Activated T-cell treated with anti-CD3 and anti-CD28 coated beads, Interleukin-2, amount 50 U/mL, for 4 hours (primary cell): ENCODE measurements around the gene MARK3. TPM values are rescaled to one million over a fixed set of nuclear protein-coding genes. Genes with fewer than 3 reads are reported as not detected.
"Not testable (repeated sequence)": the region's sequence is repeated elsewhere in the genome, so short reads cannot be mapped to it uniquely, and the experiment has no call there.

Experiments used
- ATAC-seq, 2 donors: fragments of 200-7000 bp; cut with Tn5 transposase; one replicate each; pipeline ENCODE4 v1.10.0; 2021
- DNase-seq: peaks from one replicate; pipeline ENCODE4 v3.0.0-alpha.2; 2020
- H3K27me3 Mint-ChIP-seq: one replicate; pipeline ENCODE4 v1.8.0; 2021; ENCODE audit warnings: low read depth, mixed read lengths
- H3K36me3 Mint-ChIP-seq: one replicate; pipeline ENCODE4 v1.8.0; 2022; ENCODE audit warnings: mixed read lengths; ENCODE audit not compliant: insufficient read depth
- H3K4me1 Mint-ChIP-seq: one replicate; pipeline ENCODE4 v1.8.0; 2021; ENCODE audit warnings: low read depth, mixed read lengths
- H3K4me3 Mint-ChIP-seq: one replicate; pipeline ENCODE4 v1.8.0; 2021; ENCODE audit warnings: mild to moderate bottlenecking, moderate library complexity, mixed read lengths
- H3K9me3 Mint-ChIP-seq: one replicate; pipeline ENCODE4 v1.8.0; 2021; ENCODE audit warnings: mixed read lengths
- total RNA-seq, 3 donors: library from RNA; stranded (reverse); gene quantifications; one replicate each; pipeline ENCODE4 v1.2.1, GENCODE V29; 2021

Gene MARK3
- total RNA-seq, 3 donors from 2014 or later = 79.9 to 96.2 (median 95.5) TPM

DNA sequence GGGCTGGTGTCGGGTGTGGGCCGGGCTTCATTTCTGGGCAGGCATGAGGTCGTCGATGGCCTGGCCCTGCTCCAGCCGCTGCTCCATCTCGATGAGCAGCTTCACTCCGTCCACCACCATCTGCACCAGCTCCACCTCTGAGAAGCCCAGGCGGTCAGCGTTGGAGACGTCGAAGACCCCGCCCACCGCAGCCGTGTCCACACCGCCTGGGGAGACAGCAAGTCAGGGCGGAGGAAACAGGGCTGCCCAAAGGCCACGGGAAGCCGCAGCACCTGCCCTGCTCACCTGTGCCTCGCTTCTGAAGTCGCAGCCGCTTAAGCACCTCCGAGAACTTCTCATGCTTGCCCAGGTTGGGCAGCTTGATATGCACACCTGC is 134.6 kb downstream of the MARK3 start:
- ATAC-seq (no peak), DNase-seq (no peak)
- Mint-ChIP-seq H3K4me3 (peak overlapping the region; percentile 59), H3K36me3 (no peaks in the 10 kb centered on the region), H3K4me1 (peaks cover 4% of the 10 kb centered on the region), H3K27me3 (peaks cover 8% of the 10 kb centered on the region), H3K9me3 (no peaks in the 10 kb centered on the region)

DNA sequence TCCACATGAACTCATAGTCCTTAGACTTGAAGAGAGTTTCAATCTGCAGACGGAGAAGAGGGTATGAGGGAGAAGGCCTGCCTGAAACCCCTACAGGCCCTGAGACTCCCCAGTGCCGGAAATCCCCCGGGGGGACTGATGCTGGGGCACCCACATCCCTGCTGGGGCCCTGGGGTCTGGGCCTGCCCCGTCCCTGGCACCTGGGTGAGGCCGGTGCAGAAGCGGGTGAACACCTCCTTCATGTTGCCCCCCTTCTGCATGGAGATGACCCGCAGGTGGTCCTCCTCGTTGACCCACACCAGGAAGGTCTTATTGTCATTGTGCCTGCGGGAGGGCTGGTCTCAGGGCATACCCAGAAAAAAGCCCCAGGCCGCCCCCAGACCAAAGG is 135.0 kb downstream of the MARK3 start:
- peaks cover 4% of the 10 kb centered on the region for H3K4me1 Mint-ChIP-seq
- peaks cover 8% of the 10 kb centered on the region for H3K27me3 Mint-ChIP-seq
- DNase-seq = no peak
- H3K4me3 Mint-ChIP-seq = no peak overlapping the region
- no peaks in the 10 kb centered on the region for H3K9me3 Mint-ChIP-seq
- no peaks in the 10 kb centered on the region for H3K36me3 Mint-ChIP-seq
- ATAC-seq = no peak

DNA sequence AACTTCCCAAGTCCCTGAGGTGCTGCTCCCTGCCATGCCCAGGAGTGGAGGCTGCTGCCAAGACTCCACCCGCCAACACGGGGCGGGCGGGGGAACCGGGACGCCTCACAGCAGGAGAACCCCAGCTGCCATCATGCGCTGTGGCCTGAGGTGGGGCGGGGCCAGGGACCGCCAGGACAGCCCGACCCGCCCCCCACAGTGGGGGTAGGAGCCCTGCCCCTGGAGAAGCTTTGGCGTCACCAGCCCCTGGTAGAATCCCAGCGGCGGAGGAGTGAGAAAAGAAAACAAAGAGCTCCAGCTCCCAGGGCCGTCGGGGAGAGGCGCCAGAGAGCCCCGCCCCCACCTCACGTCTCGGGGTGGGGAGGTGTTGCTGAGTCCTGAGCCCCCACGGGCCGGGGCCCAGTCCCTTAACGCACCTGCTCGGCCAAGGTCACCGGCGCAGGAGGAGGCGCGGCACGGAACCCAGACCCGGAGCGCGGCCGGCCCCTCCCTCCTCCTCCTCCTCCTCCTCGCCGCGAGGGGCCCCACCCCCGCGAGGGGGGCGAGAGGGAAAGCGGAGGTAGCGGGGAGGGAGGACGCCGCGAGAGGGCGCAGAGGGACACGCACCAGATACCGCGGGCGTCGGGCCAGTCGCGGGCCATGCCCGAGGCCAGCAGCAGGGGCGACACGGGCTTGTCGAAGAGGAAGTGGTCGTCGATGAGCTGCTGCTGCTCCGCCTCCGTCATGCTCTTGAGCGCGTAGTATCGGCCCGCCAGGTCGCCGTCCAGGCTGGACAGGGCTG is 135.6 kb downstream of the MARK3 start:
- Mint-ChIP-seq H3K27me3 (peaks cover 8% of the 10 kb centered on the region), H3K4me1 (peaks cover 4% of the 10 kb centered on the region), H3K4me3 (no peak overlapping the region), H3K36me3 (no peaks in the 10 kb centered on the region), H3K9me3 (no peaks in the 10 kb centered on the region)
- ATAC-seq = peak; percentile 47 to 53
- DNase-seq = peak; percentile 65

DNA sequence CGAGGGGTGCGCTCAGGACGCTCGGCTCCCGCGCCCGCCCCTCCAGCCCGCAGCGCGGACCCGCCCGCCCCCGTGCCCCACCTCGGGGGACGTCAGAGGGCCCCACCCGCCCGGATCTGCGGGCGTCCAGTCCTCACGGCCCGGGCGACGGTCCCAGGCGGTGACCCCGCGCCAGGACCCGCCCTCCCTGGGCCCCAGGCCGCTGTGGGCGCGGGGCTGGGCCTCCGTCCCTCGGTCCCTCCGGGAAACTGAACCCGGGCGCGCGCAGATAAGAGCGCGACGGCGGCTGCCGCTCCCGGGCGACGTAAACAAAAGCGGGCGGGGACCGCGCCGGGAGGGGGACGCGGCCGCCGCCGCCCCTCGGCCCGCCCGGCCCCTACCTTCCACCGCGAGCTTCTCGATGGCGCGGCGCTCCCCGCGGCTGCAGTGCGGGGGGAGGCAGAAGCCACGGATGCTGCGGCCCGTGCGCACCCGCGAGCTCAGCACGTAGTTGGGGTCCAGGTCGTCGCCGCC is 136.3 kb downstream of the MARK3 start:
- Mint-ChIP-seq H3K27me3 (peaks cover 8% of the 10 kb centered on the region), H3K36me3 (no peaks in the 10 kb centered on the region), H3K9me3 (no peaks in the 10 kb centered on the region), H3K4me1 (peaks cover 4% of the 10 kb centered on the region), H3K4me3 (no peak overlapping the region)
- ATAC-seq = peak; percentile 17 to 23
- no peak for DNase-seq

DNA sequence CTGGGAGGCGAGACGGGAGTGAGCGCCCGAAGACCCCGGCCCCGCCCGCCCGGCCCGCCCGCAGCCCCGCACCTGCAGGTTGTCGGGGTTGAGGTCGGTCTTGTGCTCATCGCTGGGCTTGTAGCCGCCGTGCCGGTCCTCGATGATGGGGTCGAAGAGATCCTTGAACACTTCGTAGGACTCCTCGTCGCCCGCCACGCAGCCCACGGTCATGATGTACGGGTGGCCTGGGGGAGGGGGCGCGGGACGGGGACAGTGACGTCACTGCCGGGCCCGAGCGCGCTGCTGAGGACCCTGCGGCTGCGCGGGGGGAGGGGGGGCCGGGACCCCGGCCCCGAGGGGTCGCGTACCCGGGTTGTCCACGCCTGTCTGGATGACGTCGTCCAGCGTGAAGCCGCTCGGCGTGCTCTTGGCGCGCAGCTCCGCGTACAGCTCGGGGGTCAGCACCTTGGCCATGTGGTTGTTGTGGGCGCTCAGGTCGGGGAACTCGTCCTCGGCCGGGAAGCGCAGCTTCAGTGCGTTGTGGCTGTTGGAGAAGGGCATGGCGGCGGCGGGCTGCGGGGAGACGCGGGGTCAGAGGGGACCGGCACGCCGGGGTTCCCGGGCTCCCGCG is 136.8 kb downstream of the MARK3 start:
- Mint-ChIP-seq H3K27me3 (peaks cover 8% of the 10 kb centered on the region), H3K9me3 (no peaks in the 10 kb centered on the region), H3K4me1 (peaks cover 5% of the 10 kb centered on the region), H3K36me3 (no peaks in the 10 kb centered on the region), H3K4me3 (peak overlapping the region; percentile 45)
- no peak for DNase-seq
- peak; percentile 4 for ATAC-seq

DNA sequence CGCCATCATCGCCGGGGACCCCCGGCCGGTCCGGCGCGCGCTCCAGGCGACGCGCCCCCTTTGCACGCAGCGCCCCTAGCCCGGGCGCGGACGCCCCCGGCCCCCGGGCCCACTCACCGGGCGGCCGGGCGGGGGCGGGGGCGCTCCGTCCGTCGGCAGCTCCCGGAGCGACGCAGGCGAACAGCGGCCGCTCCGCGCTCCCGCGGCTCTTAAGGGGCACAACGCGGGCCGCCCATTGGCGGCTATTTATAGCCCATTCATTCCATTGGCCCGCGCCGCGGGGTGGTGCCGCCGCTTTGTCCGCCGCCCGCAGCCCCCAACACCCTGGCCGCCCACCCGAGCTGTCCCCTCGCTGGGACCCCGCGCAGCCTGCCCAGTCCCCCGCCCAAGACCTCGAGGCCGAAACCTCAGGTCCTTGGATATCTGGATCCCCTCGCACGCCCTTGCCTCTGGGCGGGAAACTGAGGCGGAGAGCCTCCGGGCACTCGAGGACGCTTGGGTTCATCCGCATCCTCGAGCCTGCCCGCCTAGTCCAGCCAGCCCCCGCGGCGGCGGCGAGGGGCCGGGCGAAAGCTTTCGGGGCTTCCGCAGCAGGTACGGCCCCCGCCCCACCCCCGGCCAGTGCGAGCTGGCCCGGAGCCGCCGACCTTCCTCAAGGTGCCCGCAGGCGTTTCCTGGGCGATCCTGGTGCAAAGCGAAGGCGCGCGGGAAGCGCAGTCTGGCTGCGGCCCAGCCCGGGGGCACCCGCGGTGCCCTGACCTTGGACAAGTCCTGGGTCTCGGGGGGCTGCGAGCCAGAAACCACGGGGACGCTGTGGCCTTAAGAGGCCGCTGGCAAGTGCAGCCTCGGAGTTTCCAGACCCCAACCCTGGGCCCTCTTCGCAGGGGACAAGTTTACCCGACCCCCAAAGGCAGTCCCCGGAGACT is 137.7 kb downstream of the MARK3 start, which contains the start of gene CKB:
CKB (minus strand) TSS at position 182 of the 926 bp plus-strand sequence. CDS start 337 bp downstream, outside the sequence.
- Mint-ChIP-seq H3K9me3 (no peaks in the 10 kb centered on the region), H3K36me3 (no peaks in the 10 kb centered on the region), H3K4me3 (peak within 1 kb of the TSS; percentile 45), H3K27me3 (peaks cover 8% of the 10 kb centered on the region), H3K4me1 (peaks cover 12% of the 10 kb centered on the region)
- DNase-seq (no peak), ATAC-seq (peak in 1 of 2 donors; percentile 31)

DNA sequence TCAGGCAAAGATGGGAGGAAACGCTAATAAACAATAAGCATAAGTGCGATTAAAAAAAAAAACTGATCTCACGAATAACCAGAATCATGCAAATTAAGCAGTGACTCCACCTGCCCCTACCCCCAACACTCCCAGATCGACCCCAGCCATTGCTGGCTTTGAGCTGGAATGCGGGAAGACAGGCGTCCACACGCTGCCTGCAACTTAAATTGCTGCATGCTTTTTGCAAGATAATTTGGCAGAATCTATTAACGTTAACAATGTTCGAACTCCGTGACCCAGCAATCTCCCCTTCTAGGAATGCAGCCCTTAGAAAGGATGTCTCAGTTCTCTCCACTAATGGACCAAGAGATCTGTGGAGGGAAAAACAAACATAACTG is 138.3 kb downstream of the MARK3 start:
- Mint-ChIP-seq H3K4me1 (peaks cover 16% of the 10 kb centered on the region), H3K9me3 (no peaks in the 10 kb centered on the region), H3K4me3 (peak overlapping the region; percentile 0), H3K27me3 (peaks cover 8% of the 10 kb centered on the region), H3K36me3 (no peaks in the 10 kb centered on the region)
- ATAC-seq (no peak), DNase-seq (no peak)

DNA sequence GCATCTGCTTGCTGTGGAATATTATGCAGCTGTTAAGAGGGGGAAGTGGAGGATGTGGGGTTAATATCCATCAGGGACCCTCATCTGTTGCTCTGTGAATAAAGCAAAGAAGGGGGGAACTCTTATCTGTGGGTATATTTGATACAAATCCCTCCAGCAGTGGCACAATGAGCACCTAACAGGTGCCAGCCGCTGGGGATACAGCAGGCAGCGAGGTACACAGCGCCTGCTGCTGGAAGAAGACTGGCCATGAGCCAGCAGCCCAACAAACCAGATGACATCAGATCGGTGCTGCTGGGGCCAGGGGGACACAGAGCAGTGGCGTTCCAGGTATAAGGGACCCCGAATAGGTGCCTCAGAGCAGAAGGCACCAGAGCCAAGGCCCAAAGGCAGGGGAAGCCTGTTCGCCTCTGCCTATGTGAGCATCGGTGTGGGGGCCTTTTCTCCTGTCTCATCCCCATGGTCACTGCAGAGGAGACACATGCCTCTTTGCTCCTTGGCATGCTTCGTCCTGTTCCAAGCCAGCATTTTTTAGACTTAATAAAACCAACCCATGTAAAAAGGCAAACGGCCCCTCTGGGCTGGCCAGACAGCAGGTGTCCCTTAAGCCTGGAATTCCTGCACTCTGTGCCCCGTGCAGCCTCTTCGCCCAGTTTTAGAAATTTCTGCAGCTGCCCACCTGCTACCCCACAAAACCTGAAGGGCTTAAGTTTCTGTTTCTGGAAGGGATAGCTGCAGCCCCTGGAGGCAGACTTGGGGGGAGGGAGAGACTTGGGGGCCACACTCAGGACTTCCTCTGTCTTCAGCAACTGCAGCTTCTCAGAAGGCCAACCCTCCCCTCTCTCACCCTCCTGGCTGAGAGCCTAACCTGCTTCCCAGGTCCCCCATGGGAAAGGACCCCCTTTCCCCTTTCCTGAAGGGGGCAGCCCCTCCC is 139.1 kb downstream of the MARK3 start:
- Mint-ChIP-seq H3K36me3 (no peaks in the 10 kb centered on the region), H3K9me3 (no peaks in the 10 kb centered on the region), H3K4me3 (no peak overlapping the region), H3K27me3 (peaks cover 8% of the 10 kb centered on the region), H3K4me1 (peaks cover 16% of the 10 kb centered on the region)
- ATAC-seq (no peak), DNase-seq (no peak)

DNA sequence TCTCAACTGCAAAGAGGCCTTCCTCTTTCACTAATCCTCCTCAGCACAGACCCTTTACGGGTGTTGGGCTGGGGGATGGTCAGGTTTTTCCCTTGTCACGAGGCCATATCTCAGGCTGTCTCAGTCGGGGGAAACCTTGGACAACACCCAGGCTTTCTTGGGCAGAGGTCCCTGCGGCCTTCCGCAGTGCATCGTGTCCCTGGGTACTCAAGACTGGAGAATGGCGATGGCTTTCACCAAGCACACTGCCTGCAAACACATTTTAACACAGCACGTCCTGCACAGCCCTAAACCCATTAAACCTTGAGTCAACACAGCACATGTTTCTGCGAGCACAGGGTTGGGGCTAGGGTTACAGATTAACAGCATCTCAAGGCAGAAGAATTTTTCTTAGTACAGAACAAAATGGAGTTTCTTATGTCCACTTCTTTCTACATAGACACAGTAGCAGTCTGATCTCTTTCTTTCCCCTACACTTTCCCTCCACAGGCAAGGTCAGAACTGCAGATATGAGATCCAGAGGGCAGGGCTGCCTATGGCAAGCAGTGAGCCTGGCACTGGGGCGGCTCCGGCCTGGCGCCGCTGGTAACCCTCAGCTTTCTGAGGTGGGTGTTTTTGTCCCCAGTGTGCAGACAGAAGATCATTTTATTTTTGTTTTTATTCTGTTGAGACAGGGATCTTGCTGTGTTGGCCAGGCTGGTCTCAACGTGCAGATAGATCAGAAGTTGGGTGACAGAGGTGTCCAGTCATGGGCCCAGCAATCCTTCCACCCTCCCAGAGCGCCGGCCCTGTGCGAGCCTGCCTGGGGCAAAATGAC is 140.4 kb downstream of the MARK3 start:
- DNase-seq, H3K36me3 Mint-ChIP-seq, H3K4me3 Mint-ChIP-seq, H3K27me3 Mint-ChIP-seq, ATAC-seq, H3K9me3 Mint-ChIP-seq: not testable (repeated sequence)
- peaks cover 27% of the 10 kb centered on the region for H3K4me1 Mint-ChIP-seq

DNA sequence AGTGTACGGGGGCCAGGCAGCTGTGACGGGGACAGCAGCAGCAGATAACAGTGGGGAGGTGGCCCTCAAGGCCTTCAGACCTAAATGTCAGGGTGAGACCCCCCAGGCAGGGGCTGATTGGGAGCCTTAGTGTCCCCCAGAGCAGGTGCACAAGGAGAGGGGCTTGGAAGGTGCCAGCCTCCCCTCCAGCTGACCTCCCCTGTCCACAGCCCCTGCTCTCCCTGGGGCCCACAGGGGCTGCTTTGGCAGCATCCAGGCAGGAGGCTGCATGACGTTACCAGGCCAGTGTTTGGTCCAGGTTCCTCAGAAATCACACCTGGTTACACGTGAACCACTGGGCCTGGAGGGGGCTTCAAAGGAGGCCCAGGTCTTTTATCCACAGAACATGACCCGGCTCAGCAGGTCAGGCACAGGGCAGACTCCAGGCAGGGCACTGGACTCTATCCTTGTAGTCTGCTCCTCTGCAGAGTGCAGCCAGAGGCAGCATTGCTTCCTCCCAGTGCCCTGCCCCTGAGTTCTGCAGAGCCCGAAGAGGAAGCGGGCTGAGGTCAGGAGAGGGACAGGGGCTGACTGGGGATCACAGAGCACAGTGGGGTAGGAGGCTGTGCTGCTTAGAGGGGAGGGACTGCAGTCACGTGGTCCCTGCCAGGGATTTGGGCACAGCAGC is 141.2 kb downstream of the MARK3 start:
- peaks cover 34% of the 10 kb centered on the region for H3K4me1 Mint-ChIP-seq
- peaks cover 4% of the 10 kb centered on the region for H3K36me3 Mint-ChIP-seq
- DNase-seq (no peak), ATAC-seq (no peak)
- H3K4me3 Mint-ChIP-seq = no peak overlapping the region
- H3K9me3 Mint-ChIP-seq = no peaks in the 10 kb centered on the region
- peaks cover 3% of the 10 kb centered on the region for H3K27me3 Mint-ChIP-seq

DNA sequence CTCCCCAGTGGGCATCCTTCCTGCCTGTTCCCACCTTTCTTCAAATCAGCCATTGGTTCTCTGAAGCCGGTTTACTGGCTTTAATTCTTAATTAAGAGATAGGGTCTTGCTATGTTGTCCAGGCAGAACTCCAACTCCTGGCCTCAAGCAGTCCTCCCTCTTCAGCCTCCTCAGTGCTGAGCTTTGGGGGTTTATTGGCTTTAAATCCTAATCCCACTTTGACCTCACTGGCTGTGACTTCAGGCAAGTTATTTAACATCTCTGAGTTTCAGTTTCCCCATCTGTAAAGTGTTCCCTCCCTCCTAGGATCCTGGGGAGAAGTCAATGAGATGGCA is 141.7 kb downstream of the MARK3 start:
- Mint-ChIP-seq H3K27me3 (peaks cover 3% of the 10 kb centered on the region), H3K4me1 (peaks cover 38% of the 10 kb centered on the region), H3K4me3 (peak overlapping the region; percentile 71), H3K36me3 (peaks cover 4% of the 10 kb centered on the region), H3K9me3 (no peaks in the 10 kb centered on the region)
- DNase-seq = no peak
- no peak for ATAC-seq

DNA sequence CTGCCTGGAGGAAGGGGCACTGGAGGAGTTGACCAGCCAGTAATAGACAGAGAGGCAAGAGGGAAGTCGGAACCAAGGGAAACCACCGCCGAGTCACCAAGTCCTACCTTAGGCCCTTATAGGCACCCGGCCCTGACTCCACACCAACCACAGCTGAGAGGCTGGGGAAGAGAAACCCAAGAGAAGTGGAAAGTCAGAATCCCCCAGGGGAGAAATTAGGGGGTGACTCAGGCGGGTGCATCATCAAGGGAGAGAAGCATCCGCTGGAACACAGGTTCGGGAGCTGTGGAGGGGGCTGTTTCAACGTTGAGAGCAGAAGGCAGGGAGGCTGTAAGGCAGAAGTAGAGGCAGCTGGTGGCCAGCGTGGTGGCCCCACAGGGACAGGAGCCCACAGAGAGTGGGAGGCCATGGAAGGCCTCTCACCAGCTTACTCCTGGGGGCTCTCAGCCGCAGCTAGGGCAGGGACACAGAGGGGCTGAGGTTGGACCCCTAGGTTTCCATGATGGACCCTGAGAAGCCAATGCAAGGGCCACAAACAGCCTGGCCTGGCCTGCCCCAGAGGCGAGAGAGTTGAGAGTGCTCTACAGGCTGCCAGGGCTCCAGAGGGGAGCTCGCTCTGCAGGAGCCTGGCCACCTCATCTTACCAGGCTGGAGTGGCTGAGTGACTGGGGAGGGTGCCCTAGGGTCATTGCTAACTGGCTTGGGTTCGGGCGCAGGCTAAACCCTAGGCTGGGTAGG is 142.4 kb downstream of the MARK3 start:
- peak; percentile 29 to 34 for ATAC-seq
- H3K27me3 Mint-ChIP-seq = peaks cover 3% of the 10 kb centered on the region
- no peak for DNase-seq
- peaks cover 38% of the 10 kb centered on the region for H3K4me1 Mint-ChIP-seq
- H3K36me3 Mint-ChIP-seq = peaks cover 4% of the 10 kb centered on the region
- no peaks in the 10 kb centered on the region for H3K9me3 Mint-ChIP-seq
- H3K4me3 Mint-ChIP-seq = peak overlapping the region; percentile 94
